Measurements from ENCODE around the gene TEX19.
"Not testable (repeated sequence)": the region's sequence is repeated elsewhere in the genome, so short reads cannot be mapped to it uniquely, and the experiment has no call there.

Gene TEX19

GRCh38 chr17:82394278-82394677, 35.2 kb downstream of the TEX19 start:
- DNase-seq: no peak

GRCh38 chr17:82396601-82397435, 37.8 kb downstream of the TEX19 start:
- no peak for DNase-seq

GRCh38 chr17:82397449-82398335, 38.6 kb downstream of the TEX19 start:
- no peak for DNase-seq

GRCh38 chr17:82399041-82399441, 40.0 kb downstream of the TEX19 start:
- no peak for DNase-seq

GRCh38 chr17:82399601-82400101, 40.6 kb downstream of the TEX19 start:
- DNase-seq: no peak

GRCh38 chr17:82400206-82400605, 41.2 kb downstream of the TEX19 start:
- DNase-seq: no peak

GRCh38 chr17:82400830-82401229, 41.8 kb downstream of the TEX19 start:
- DNase-seq: peak; percentile 58

GRCh38 chr17:82402865-82403264, 43.8 kb downstream of the TEX19 start:
- DNase-seq: no peak

GRCh38 chr17:82403662-82404660, 44.9 kb downstream of the TEX19 start:
- no peak for DNase-seq

- no peak for DNase-seq
These were observed 46.0 kb downstream of the TEX19 start for GRCh38 chr17:82405051-82405450.

GRCh38 chr17:82406131-82406671, 47.2 kb downstream of the TEX19 start:
- DNase-seq: no peak

GRCh38 chr17:82407255-82407654, 48.2 kb downstream of the TEX19 start:
- DNase-seq: no peak

GRCh38 chr17:82408288-82408937, 49.4 kb downstream of the TEX19 start:
- no peak for DNase-seq

GRCh38 chr17:82408938-82409318, 49.9 kb downstream of the TEX19 start:
- DNase-seq: no peak

- DNase-seq: no peak
These were observed 51.1 kb downstream of the TEX19 start for GRCh38 chr17:82410014-82410716.

GRCh38 chr17:82411396-82412053, 52.5 kb downstream of the TEX19 start:
- no peak for DNase-seq

- not testable (repeated sequence) for DNase-seq
These were observed 53.0 kb downstream of the TEX19 start for GRCh38 chr17:82412081-82412480.

- DNase-seq: no peak
These were observed 53.8 kb downstream of the TEX19 start for GRCh38 chr17:82412535-82413520.
